ENCODE measurements around the gene TDRKH.

The TDRKH gene

GRCh38 chr1:151790071-151790939 is at the start of gene TDRKH:
TSS of gene TDRKH (minus strand) at chr1:151790500. CDS start at chr1:151783022, 7,478 bp downstream.
- H3K4me3 ChIP-seq (ENCODE audit: low read depth, low read length) = peak within 1 kb of the TSS; percentile 98
- peak; percentile 100 for DNase-seq (ENCODE audit: low read depth)
- peak; percentile 50 for TF ChIP-seq CTCF (IDR thresholded peaks at IDR 0.05; ENCODE audit: control insufficient read depth, extremely low read depth, insufficient read depth)

DNA sequence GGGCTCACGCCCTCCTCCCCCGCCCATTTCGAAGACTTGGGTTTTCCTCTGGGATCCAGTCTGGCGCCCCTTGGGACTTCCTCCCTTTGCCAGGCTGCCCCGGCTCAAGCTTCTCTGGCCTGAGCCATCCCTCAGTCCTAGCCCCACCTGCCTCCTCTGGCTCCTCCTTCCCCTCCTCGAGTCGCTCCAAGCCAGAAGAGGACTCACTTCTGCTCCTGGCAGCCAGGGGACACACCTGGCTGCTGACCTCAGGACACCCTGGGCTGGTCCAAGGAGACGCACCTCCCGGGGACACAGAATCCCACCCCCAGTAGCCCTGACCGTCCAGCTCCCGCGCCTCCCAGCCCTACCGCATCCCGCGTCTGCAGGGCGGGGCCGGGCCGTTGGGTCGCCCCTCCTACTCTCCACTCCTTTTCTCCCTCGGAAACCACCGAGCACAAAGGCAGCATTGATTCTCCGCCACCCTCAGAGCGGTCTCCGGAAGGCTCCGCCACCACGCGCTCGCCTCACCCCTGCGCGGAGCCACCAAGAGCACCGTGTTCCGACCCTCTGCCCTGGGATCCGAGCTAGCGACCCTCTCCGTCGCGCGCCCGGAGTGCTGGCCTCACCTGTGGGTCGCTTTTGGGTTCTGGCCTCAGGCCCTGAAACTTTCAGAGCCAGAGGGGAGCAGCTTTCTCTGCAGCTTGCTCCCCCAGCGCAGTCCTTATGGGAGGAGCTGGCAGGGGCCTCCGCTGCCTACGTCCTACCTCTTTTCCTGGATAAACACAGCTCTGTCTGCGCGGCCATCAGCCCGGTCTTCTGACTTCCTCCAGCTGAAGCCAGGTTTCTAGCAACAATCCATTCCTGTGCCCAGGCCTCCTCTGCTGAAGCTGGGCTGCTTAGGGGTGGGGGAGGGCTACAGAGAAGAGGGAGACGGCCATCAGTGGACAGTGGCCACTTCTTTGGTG is 49.4 kb upstream of the TDRKH start, which contains the start of gene C2CD4D:
TSS of gene C2CD4D (minus strand) at position 364 of the 947 bp plus-strand sequence. CDS start 831 bp downstream, outside the sequence.
- peak; percentile 12; the same call in 1 of the 2 replicates for TF ChIP-seq CTCF (IDR thresholded peaks at IDR 0.05; ENCODE audit: control insufficient read depth, extremely low read depth, insufficient read depth)
- peak; percentile 79 for DNase-seq (ENCODE audit: low read depth)
- H3K4me3 ChIP-seq (ENCODE audit: low read depth, low read length) = peak within 1 kb of the TSS; percentile 61

DNA sequence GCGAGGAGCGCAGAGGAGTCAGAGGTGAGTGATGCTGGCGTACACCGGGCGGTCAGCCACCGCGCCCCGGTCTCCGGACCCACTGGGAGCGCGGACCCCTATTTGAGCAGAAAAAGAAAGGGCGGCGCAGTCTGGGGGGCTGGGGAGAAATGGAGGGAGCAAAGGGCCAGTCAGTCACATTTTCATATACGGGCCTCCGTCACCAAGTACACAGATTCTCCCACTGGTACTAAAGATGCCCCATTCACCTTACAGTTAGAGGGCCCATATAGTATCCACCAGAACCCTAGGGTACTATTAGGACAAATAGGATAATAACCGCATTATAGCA is 48.7 kb upstream of the TDRKH start:
- H3K4me3 ChIP-seq (ENCODE audit: low read depth, low read length) = peak overlapping the region; percentile 61
- DNase-seq (ENCODE audit: low read depth) = no peak
- TF ChIP-seq CTCF (IDR thresholded peaks at IDR 0.05; ENCODE audit: control insufficient read depth, extremely low read depth, insufficient read depth) = no peak

DNA sequence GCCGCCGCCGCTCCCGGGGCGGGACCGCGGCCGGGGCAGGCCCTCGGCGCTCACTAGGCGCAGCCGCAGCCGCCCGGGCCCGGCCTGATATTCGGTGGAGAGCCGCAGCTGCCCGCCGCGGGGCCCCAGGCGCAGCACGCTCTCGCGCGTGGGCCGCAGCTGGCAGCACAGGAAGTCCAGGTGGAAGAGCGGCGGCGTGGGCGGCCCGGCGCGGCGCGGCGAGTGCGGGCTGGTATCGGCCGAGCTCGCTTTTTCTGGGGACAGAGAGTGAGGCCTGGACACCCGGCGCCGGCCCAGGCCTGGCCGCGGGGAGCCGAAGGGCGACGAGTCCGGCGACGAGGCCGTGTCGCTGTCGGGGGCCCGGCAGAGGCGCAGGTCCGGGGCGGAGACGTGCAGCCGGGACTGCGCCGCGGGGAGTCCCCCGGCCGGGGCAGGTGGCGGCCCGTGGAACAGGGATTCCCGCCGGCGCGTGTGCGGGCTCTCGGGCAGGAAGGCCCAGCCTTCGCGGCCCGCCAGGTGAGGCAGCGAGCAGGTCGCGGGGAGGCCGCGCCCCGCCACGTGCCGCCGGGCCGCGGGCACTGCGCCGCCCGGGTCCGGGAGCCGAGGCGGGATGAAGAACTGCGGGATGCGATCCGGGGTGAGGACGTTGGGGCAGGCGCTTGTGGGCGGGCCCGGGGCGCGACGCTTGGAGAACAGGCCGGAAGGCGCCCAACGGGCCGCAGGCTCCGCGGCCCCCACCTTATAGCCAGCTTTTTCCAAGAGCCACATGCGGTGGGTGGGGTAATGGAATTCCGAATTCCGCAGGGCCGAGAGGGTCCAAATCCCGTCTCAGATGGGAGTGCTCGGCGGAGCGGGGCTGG is 48.2 kb upstream of the TDRKH start:
- no peak for DNase-seq (ENCODE audit: low read depth)
- TF ChIP-seq CTCF (IDR thresholded peaks at IDR 0.05; ENCODE audit: control insufficient read depth, extremely low read depth, insufficient read depth) = no peak
- H3K4me3 ChIP-seq (ENCODE audit: low read depth, low read length) = no peak overlapping the region

GRCh38 chr1:151837884-151838221 is 47.6 kb upstream of the TDRKH start:
- no peak for DNase-seq (ENCODE audit: low read depth)
- TF ChIP-seq CTCF (IDR thresholded peaks at IDR 0.05; ENCODE audit: control insufficient read depth, extremely low read depth, insufficient read depth) = no peak
- no peak overlapping the region for H3K4me3 ChIP-seq (ENCODE audit: low read depth, low read length)

- no peak for TF ChIP-seq CTCF (IDR thresholded peaks at IDR 0.05; ENCODE audit: control insufficient read depth, extremely low read depth, insufficient read depth)
- DNase-seq (ENCODE audit: low read depth) = no peak
- H3K4me3 ChIP-seq (ENCODE audit: low read depth, low read length) = no peak overlapping the region
Measured at GRCh38 chr1:151837197-151837596, 46.9 kb upstream of the TDRKH start.

Measured in LNCaP clone FGC (cell line).